ENCODE results near the gene CCDC61. TPM values are rescaled to one million over a fixed set of nuclear protein-coding genes. Genes with fewer than 3 reads are reported as not detected.

The CCDC61 gene
- total RNA-seq, 2 experiments from 2014 or later = 14.2 to 20.1 TPM

GRCh38 chr19:45996933-45997332 is 1.7 kb downstream of the CCDC61 start:
- no peak for DNase-seq (ENCODE audit: low spot score)
- Histone ChIP-seq H3K9me2 (ENCODE audit: insufficient read depth, low read length) (no peaks in the 10 kb centered on the region), H3K4me2 (ENCODE audit: low read length) (peak overlapping the region; percentile 82; the same call in 1 of the 2 replicates), H4K20me1 (ENCODE audit: insufficient read depth, low read length) (no peaks in the 10 kb centered on the region), H3K4me1 (ENCODE audit: insufficient read depth, low read length, poor library complexity, severe bottlenecking) (peaks cover 19% of the 10 kb centered on the region), H3K27ac (ENCODE audit: low read depth, low read length, poor library complexity, severe bottlenecking) (no peak overlapping the region), H2AFZ (ENCODE audit: low read length) (no peak overlapping the region), H3K4me3 (ENCODE audit: low read depth, low read length, poor library complexity, severe bottlenecking) (no peak overlapping the region), H3K9me3 (ENCODE audit: low read length) (no peaks in the 10 kb centered on the region), H3K79me2 (ENCODE audit: insufficient read depth, low read depth, low read length) (peaks cover 8% of the 10 kb centered on the region; the same call in 1 of the 2 replicates), H3K36me3 (ENCODE audit: insufficient read depth, low read length) (peaks cover 6% of the 10 kb centered on the region; the same call in 1 of the 2 replicates)
- BruUV-seq (replicated peaks) = no TSS peak
- TF ChIP-seq EZH2phosphoT487 (IDR thresholded peaks at IDR 0.05; ENCODE audit: borderline replicate concordance, low read depth, low read length) (no peak), CTCF (conservative IDR thresholded peaks at IDR 0.05; ENCODE audit: low read length) (no peak)
- intact Hi-C loops (cut with micrococcal nuclease; ENCODE audit: unreplicated experiment) = loop anchor here (5.0 kb wide), 1 partner anchor 70 kb away; no protein-coding TSS in a partner anchor
- ChIA-PET POLR2A (interaction anchor here (0.6 kb wide), 1 partner anchor 814 kb away, joined by 3 read pairs; no protein-coding TSS in a partner anchor), CTCF (ENCODE audit: unreplicated experiment) (no interaction called here)

DNA sequence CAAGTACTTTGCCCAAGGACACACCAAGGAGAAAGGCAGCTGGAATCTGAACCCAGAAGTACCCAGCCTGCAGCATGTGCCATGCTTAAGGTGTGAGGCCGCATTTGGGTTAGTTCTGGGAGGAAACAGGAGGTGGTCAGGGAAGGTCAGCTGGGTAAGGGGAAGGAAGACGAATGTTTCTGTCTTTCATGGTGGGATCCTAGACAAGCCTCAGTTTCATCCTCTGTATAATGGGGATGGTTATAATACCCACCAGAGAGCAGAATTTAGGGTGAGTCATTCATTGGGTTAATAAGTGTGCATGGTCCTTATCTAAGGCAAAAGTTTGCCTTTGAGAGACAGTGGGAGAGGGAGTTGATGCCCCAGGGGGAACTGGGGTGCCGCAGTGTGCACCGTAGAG is 3.6 kb downstream of the CCDC61 start:
- H3K4me3 ChIP-seq (ENCODE audit: low read depth, low read length, poor library complexity, severe bottlenecking) = no peak overlapping the region
- peaks cover 19% of the 10 kb centered on the region for H3K4me1 ChIP-seq (ENCODE audit: insufficient read depth, low read length, poor library complexity, severe bottlenecking)
- no TSS peak for BruUV-seq (replicated peaks)
- peaks cover 6% of the 10 kb centered on the region; the same call in 1 of the 2 replicates for H3K36me3 ChIP-seq (ENCODE audit: insufficient read depth, low read length)
- CTCF ChIA-PET (ENCODE audit: unreplicated experiment) = no interaction called here
- no peak for DNase-seq (ENCODE audit: low spot score)
- H3K79me2 ChIP-seq (ENCODE audit: insufficient read depth, low read depth, low read length) = peaks cover 8% of the 10 kb centered on the region; the same call in 1 of the 2 replicates
- no peak overlapping the region for H3K4me2 ChIP-seq (ENCODE audit: low read length)
- intact Hi-C loops (cut with micrococcal nuclease; ENCODE audit: unreplicated experiment) = loop anchor here (5.0 kb wide), 1 partner anchor 72 kb away; no protein-coding TSS in a partner anchor
- TF ChIP-seq EZH2phosphoT487 (IDR thresholded peaks at IDR 0.05; ENCODE audit: borderline replicate concordance, low read depth, low read length) = no peak
- TF ChIP-seq CTCF (conservative IDR thresholded peaks at IDR 0.05; ENCODE audit: low read length) = no peak
- H2AFZ ChIP-seq (ENCODE audit: low read length) = no peak overlapping the region
- H3K9me3 ChIP-seq (ENCODE audit: low read length) = no peaks in the 10 kb centered on the region
- POLR2A ChIA-PET = no interaction called here
- no peaks in the 10 kb centered on the region for H3K9me2 ChIP-seq (ENCODE audit: insufficient read depth, low read length)
- no peak overlapping the region for H3K27ac ChIP-seq (ENCODE audit: low read depth, low read length, poor library complexity, severe bottlenecking)
- H4K20me1 ChIP-seq (ENCODE audit: insufficient read depth, low read length) = no peaks in the 10 kb centered on the region

- Histone ChIP-seq H3K4me1 (ENCODE audit: insufficient read depth, low read length, poor library complexity, severe bottlenecking) (peaks cover 19% of the 10 kb centered on the region), H4K20me1 (ENCODE audit: insufficient read depth, low read length) (no peaks in the 10 kb centered on the region), H3K36me3 (ENCODE audit: insufficient read depth, low read length) (peaks cover 6% of the 10 kb centered on the region; the same call in 1 of the 2 replicates), H3K27ac (ENCODE audit: low read depth, low read length, poor library complexity, severe bottlenecking) (no peak overlapping the region), H3K9me2 (ENCODE audit: insufficient read depth, low read length) (no peaks in the 10 kb centered on the region), H2AFZ (ENCODE audit: low read length) (no peak overlapping the region), H3K9me3 (ENCODE audit: low read length) (no peaks in the 10 kb centered on the region), H3K4me2 (ENCODE audit: low read length) (peak overlapping the region; percentile 79; the same call in 1 of the 2 replicates), H3K4me3 (ENCODE audit: low read depth, low read length, poor library complexity, severe bottlenecking) (no peak overlapping the region), H3K79me2 (ENCODE audit: insufficient read depth, low read depth, low read length) (peaks cover 8% of the 10 kb centered on the region; the same call in 1 of the 2 replicates)
- no peak for DNase-seq (ENCODE audit: low spot score)
- CTCF ChIA-PET (ENCODE audit: unreplicated experiment) = no interaction called here
- TF ChIP-seq CTCF (conservative IDR thresholded peaks at IDR 0.05; ENCODE audit: low read length) (no peak), EZH2phosphoT487 (IDR thresholded peaks at IDR 0.05; ENCODE audit: borderline replicate concordance, low read depth, low read length) (no peak)
- no TSS peak for BruUV-seq (replicated peaks)
- POLR2A ChIA-PET = no interaction called here
- intact Hi-C loops (cut with micrococcal nuclease; ENCODE audit: unreplicated experiment) = loop anchor here (5.0 kb wide), 1 partner anchor 72 kb away; no protein-coding TSS in a partner anchor
Observed at GRCh38 chr19:45999653-46000121, 4.4 kb downstream of the CCDC61 start.

Data from OCI-LY7 (cell line).